Anterior cingulate cortex (tissue), 58 donors: ENCODE data around the gene RACGAP1.

ENCODE experiments used
- DNase-seq, 58 donors: peaks; one replicate each; lab custom pipeline; 2025; lab: John Stamatoyannopoulos, UW

RACGAP1 gene

GRCh38 chr12:49947593-49948226 is 77.6 kb downstream of the RACGAP1 start:
- no peak for DNase-seq

- DNase-seq = no peak
Observed at GRCh38 chr12:49946497-49946896, 78.8 kb downstream of the RACGAP1 start.

GRCh38 chr12:49946086-49946485 is 79.2 kb downstream of the RACGAP1 start:
- no peak for DNase-seq

GRCh38 chr12:49945394-49946080 is 79.8 kb downstream of the RACGAP1 start:
- peak in 55 of 58 donors; percentile 9 to 85 (median 54) for DNase-seq

GRCh38 chr12:49944718-49945117 is 80.6 kb downstream of the RACGAP1 start:
- DNase-seq = no peak

- no peak for DNase-seq
Observed at GRCh38 chr12:49944046-49944445, 81.2 kb downstream of the RACGAP1 start.

GRCh38 chr12:49943625-49943960 is 81.7 kb downstream of the RACGAP1 start:
- DNase-seq = no peak

- no peak for DNase-seq
Observed at GRCh38 chr12:49942921-49943624, 82.2 kb downstream of the RACGAP1 start.

- DNase-seq = no peak
Observed at GRCh38 chr12:49942512-49942893, 82.8 kb downstream of the RACGAP1 start.

GRCh38 chr12:49941556-49942511 is 83.5 kb downstream of the RACGAP1 start:
- no peak for DNase-seq

GRCh38 chr12:49939707-49940106 is 85.6 kb downstream of the RACGAP1 start:
- DNase-seq = no peak

GRCh38 chr12:49939307-49939706 is 86.0 kb downstream of the RACGAP1 start:
- DNase-seq = no peak
